Transverse colon (tissue), 4 donors: ENCODE results near the gene TAS1R1. TPM values are rescaled to one million over a fixed set of nuclear protein-coding genes. Genes with fewer than 3 reads are reported as not detected.

Source experiments
- DNase-seq: peaks from one replicate; pipeline ENCODE4 v3.0.0-alpha.2; 2019
- H3K27ac ChIP-seq, 4 donors: fragments of 200-600 bp; sonication (generic); 2 replicates each; pipeline ENCODE4 v1.5.1; 2016 to 2018; ENCODE audit warnings: inconsistent platforms in 4 of 4
- H3K27me3 ChIP-seq: fragments of 200-600 bp; sonication (generic); 2 replicates; pipeline ENCODE4 v1.5.1; 2017; ENCODE audit warnings: inconsistent platforms
- H3K36me3 ChIP-seq, 4 donors: fragments of 200-600 bp; sonication (generic); 2 replicates each; pipeline ENCODE4 v1.5.1; 2017 to 2019; ENCODE audit warnings: inconsistent platforms in 4 of 4
- H3K4me1 ChIP-seq, 4 donors: fragments of 200-600 bp; sonication (generic); 2 replicates each; pipeline ENCODE4 v1.5.1; 2017 to 2020; ENCODE audit warnings: inconsistent platforms in 4 of 4
- H3K4me3 ChIP-seq, 4 donors: fragments of 200-600 bp; sonication (generic); 1 replicate in 1 of 4; 2 replicates in 3 of 4; pipeline versions ENCODE4 v1.5.1 to v1.6.1; 2017 to 2019; ENCODE audit warnings: inconsistent platforms in 4 of 4
- H3K9me3 ChIP-seq, 2 donors: fragments of 200-600 bp; sonication (generic); 2 replicates each; pipeline ENCODE4 v1.5.1; 2017 to 2019; ENCODE audit warnings: inconsistent platforms in 2 of 2
- CTCF ChIP-seq, 5 experiments: fragments of 200-600 bp in 3 of 5; fragments of 450-650 bp in 2 of 5; sonication (generic) in 3 of 5; IDR thresholded peaks; 1 replicate in 2 of 5; 2 replicates in 3 of 5; pipeline ENCODE4 v1.5.1; 2016 to 2017; ENCODE audit warnings: antibody characterized with exemption in 5 of 5, inconsistent platforms in 3 of 5, mild to moderate bottlenecking in 2 of 5, moderate library complexity in 1 of 5
- EP300 ChIP-seq: sonication (generic); formaldehyde crosslinking; IDR thresholded peaks from one replicate; pipeline ENCODE4 v1.6.1; 2017; ENCODE audit warnings: antibody characterized with exemption, low read depth
- POLR2A ChIP-seq: fragments of 450-650 bp; IDR thresholded peaks from one replicate; pipeline ENCODE4 v1.6.1; 2016; ENCODE audit warnings: antibody characterized with exemption, mild to moderate bottlenecking, moderate library complexity
- POLR2AphosphoS5 ChIP-seq, 3 donors: sonication (generic); formaldehyde crosslinking; IDR thresholded peaks; one replicate each; pipeline ENCODE4 v1.6.1; 2016; ENCODE audit warnings: antibody characterized with exemption in 3 of 3
- WGBS, 2 donors: methylation state at CpG; one replicate each; pipeline ENCODE4 v1.1.5; 2018; ENCODE audit warnings: low coverage in 1 of 2; 5-methylcytosine and 5-hydroxymethylcytosine counted together
- in situ Hi-C, 4 donors: fragments of 200-750 bp; cut with MboI; loops; one replicate each; pipeline versions ENCODE4 v1.15.0 to v1.15.1; 2017; ENCODE audit warnings: low sequenced_read_pairs in 3 of 4, low pct_ligation_motif_present in 1 of 4, low pct_unique_long_range_greater_than_20kb in 1 of 4
- intact Hi-C: fragments of 100-400 bp; cut with DNase I; formaldehyde crosslinking; loops from one replicate; pipeline ENCODE4 v1.15.1; 2023; ENCODE audit warnings: low total_unique reads
- total RNA-seq, 4 donors: library from RNA; depleted of rRNA; stranded (reverse); fragments of >200 nt; gene quantifications; one replicate each; pipeline ENCODE4 v1.1.0, GENCODE V29; 2016

Gene TAS1R1
- total RNA-seq, 4 donors from 2014 or later: 0.48 TPM; not detected in 3

DNA sequence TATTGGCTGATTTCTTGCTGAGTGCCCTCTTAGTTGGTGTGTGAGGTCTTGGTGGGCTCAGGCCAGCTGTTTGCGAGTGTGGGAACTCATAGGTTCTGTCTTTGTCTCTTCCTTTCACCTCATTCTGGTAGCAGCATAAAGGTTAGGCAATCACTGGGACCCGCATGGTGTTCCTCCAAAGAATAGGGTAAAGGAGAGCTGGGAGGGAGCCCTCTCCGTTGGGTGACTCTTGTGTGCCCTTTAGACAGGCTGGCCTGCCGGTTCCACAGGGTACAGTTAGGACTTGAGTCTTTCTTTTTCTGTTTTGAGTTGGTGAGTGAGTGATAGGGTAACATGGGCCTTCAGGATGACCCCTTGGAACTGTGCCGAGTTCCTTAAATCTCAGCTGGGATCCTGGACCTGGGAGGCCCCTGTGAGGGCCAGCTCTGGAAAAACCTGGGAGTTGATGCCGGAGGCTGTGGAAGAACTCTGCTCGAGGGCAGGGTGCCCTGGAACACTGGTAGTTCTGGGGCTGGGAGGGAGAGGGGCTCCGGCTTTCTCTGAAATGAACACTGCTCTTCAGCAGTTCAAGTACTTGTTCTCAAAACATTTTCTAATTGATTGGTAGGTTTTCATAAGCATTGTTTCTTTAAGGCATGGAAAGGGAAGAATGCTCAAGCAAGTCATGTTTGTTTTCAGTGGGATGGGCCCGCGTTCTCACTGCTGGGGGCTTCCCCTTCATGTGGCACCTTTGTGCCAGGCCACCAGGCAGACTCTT is 67.5 kb downstream of the TAS1R1 start:
- WGBS, 2 donors: 85% methylated on average over 10 of the region's 10 CpGs; no CpG with 5 or more reads in 1 of the 2 donors
- H3K27ac ChIP-seq: no peak overlapping the region
- no peaks in the 10 kb centered on the region for H3K9me3 ChIP-seq
- no peaks in the 10 kb centered on the region for H3K27me3 ChIP-seq
- H3K4me3 ChIP-seq: no peak overlapping the region
- DNase-seq: no peak
- TF ChIP-seq CTCF (IDR thresholded peaks at IDR 0.05): no peak
- TF ChIP-seq POLR2AphosphoS5 (IDR thresholded peaks at IDR 0.05): no peak
- H3K4me1 ChIP-seq: peaks cover 10 to 22% (median 17%) of the 10 kb centered on the region in 4 donors
- intact Hi-C loops (no loop called here), in situ Hi-C loops (loop anchor here in 1 of 4 donors (10.0 kb wide), 1 partner anchor 48 kb away; the partner anchor contains the start of gene ZBTB48)
- peaks cover 0 to 23% (median 4%) of the 10 kb centered on the region in 4 donors for H3K36me3 ChIP-seq

DNA sequence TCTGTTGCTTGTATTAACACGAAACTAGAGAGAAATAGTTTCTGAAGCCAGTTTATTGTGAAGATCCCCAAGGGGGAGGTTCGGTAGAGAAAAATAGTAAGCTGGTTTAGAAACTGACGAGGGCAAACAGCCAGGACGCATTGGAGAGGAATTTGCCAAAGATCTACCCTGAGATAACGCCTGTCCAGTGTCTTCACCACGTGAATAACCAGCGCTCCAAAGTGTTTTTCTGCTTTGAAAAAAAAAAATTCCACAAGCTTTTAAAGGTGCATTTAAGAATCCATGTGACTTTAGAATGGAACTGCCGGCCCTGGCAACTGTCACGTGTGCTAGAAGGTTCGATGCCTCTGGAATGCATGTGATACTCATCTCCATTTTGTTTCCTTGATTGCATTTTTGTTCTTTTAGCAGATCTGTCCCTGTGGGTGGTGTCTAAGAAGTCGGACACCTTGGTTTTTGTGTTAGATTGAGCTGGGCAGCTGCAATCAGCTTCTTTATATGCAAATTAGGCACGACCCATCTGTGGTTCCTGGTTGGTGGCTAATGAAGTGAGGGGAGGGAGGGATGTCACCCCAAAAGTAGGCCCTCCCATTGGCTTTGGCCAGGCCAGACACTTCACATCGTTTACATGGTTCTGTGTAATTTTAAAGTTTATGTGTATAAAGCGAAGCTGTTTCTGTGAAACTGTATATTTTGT is 68.3 kb downstream of the TAS1R1 start:
- Histone ChIP-seq H3K4me3 (no peak overlapping the region), H3K4me1 (peaks cover 10 to 22% (median 17%) of the 10 kb centered on the region in 4 donors), H3K9me3 (no peaks in the 10 kb centered on the region), H3K27me3 (no peaks in the 10 kb centered on the region), H3K36me3 (peaks cover 0 to 23% (median 4%) of the 10 kb centered on the region in 4 donors), H3K27ac (peak overlapping the region in 1 of 4 donors; percentile 93)
- WGBS, 2 donors: 68 to 80% methylated on average over 11 to 14 of the region's 14 CpGs
- no peak for DNase-seq
- intact Hi-C loops (no loop called here), in situ Hi-C loops (loop anchor here in 1 of 4 donors (10.0 kb wide), 1 partner anchor 49 kb away; the partner anchor contains the start of gene ZBTB48)
- TF ChIP-seq CTCF (IDR thresholded peaks at IDR 0.05): no peak
- TF ChIP-seq POLR2A: no peak
- TF ChIP-seq EP300: no peak
- TF ChIP-seq POLR2AphosphoS5 (IDR thresholded peaks at IDR 0.05): no peak

- Histone ChIP-seq H3K4me3 (peak within 1 kb of the TSS; percentile 67 to 91 (median 84)), H3K4me1 (peaks cover 10 to 22% (median 17%) of the 10 kb centered on the region in 4 donors), H3K27me3 (no peaks in the 10 kb centered on the region), H3K9me3 (no peaks in the 10 kb centered on the region), H3K27ac (peak within 1 kb of the TSS; percentile 90 to 94 (median 92)), H3K36me3 (peaks cover 0 to 19% (median 4%) of the 10 kb centered on the region in 4 donors)
- WGBS, 2 donors: 3% methylated on average over 38 of the region's 73 CpGs; no CpG with 5 or more reads in 1 of the 2 donors
- DNase-seq: peak; percentile 92
- TF ChIP-seq POLR2AphosphoS5 (IDR thresholded peaks at IDR 0.05): peak in 1 of 3 donors; percentile 69
- TF ChIP-seq POLR2A: peak; percentile 6
- no peak for TF ChIP-seq EP300
- intact Hi-C loops: no loop called here
- in situ Hi-C loops: loop anchor here in 3 of 4 donors (10.0 to 25.0 kb wide), 2 partner anchors 50 to 138 kb away; partner anchors contain the start of genes PLEKHG5 (in 3 of the 3) and ZBTB48 (in 1 of the 3)
Measured at GRCh38 chr1:6624710-6625583, 69.8 kb downstream of the TAS1R1 start, which contains the start of gene THAP3. Gene THAP3, plus strand, starts transcription at chr1:6624868. Its CDS starts 351 bp downstream, at chr1:6625219.

GRCh38 chr1:6625584-6626149 is 70.6 kb downstream of the TAS1R1 start:
- TF ChIP-seq POLR2A (peak; percentile 6), CTCF (IDR thresholded peaks at IDR 0.05) (no peak), EP300 (no peak), POLR2AphosphoS5 (IDR thresholded peaks at IDR 0.05) (peak in 1 of 3 donors; percentile 10)
- H3K27ac ChIP-seq: peak overlapping the region; percentile 90 to 94 (median 92)
- DNase-seq: peak; percentile 45
- peaks cover 0 to 17% (median 4%) of the 10 kb centered on the region in 4 donors for H3K36me3 ChIP-seq
- in situ Hi-C loops (loop anchor here in 3 of 4 donors (10.0 to 25.0 kb wide), 2 partner anchors 51 to 138 kb away; partner anchors contain the start of genes PLEKHG5 (in 3 of the 3) and ZBTB48 (in 1 of the 3)), intact Hi-C loops (no loop called here)
- H3K4me3 ChIP-seq: peak overlapping the region; percentile 67 to 91 (median 84)
- peaks cover 10 to 22% (median 17%) of the 10 kb centered on the region in 4 donors for H3K4me1 ChIP-seq
- H3K9me3 ChIP-seq: no peaks in the 10 kb centered on the region
- 0 to 3% methylated on average over 3 to 29 of the region's 32 CpGs for WGBS, 2 donors
- no peaks in the 10 kb centered on the region for H3K27me3 ChIP-seq
